Measurements from ENCODE around the gene INHBE. TPM values are rescaled to one million over a fixed set of nuclear protein-coding genes. Genes with fewer than 3 reads are reported as not detected.

Gene INHBE
- polyA plus RNA-seq, 3 donors = not detected

- no peak overlapping the region for H3K4me3 ChIP-seq (replicated peaks in 1 of 3; ENCODE audit: low read depth in 2 of 3, low read length in 3 of 3)
- DNase-seq = no peak
- H3K9ac ChIP-seq (ENCODE audit: insufficient read depth, low read length, poor library complexity, severe bottlenecking) = no peak overlapping the region
- no peak overlapping the region for H3K4me3 Mint-ChIP-seq
- H3K9me3 ChIP-seq (replicated peaks in 1 of 2; ENCODE audit: control insufficient read depth in 1 of 2, insufficient read depth in 1 of 2, low read length in 2 of 2) = no peaks in the 10 kb centered on the region
- no peaks in the 10 kb centered on the region for H3K79me2 ChIP-seq (ENCODE audit: insufficient read depth, low read length)
- no peaks in the 10 kb centered on the region for H3K4me1 Mint-ChIP-seq
- no peaks in the 10 kb centered on the region for H3K4me1 ChIP-seq (ENCODE audit: control insufficient read depth in 1 of 2, insufficient read depth in 2 of 2, low read length in 2 of 2)
- intact Hi-C loops (cut with micrococcal nuclease) = no loop called here
- no peaks in the 10 kb centered on the region for H3K27me3 ChIP-seq (ENCODE audit: control insufficient read depth in 2 of 2, insufficient read depth in 2 of 2, low read length in 2 of 2)
- H3K27ac Mint-ChIP-seq = no peak overlapping the region
- peaks cover 0 to 2% (median 0%) of the 10 kb centered on the region in 3 donors for H3K27me3 Mint-ChIP-seq (ENCODE audit: low read depth in 3 of 3)
- H2AFZ ChIP-seq (ENCODE audit: insufficient read depth, low read depth, low read length, poor library complexity, severe bottlenecking) = no peak overlapping the region
- TF ChIP-seq, protein P1, sequence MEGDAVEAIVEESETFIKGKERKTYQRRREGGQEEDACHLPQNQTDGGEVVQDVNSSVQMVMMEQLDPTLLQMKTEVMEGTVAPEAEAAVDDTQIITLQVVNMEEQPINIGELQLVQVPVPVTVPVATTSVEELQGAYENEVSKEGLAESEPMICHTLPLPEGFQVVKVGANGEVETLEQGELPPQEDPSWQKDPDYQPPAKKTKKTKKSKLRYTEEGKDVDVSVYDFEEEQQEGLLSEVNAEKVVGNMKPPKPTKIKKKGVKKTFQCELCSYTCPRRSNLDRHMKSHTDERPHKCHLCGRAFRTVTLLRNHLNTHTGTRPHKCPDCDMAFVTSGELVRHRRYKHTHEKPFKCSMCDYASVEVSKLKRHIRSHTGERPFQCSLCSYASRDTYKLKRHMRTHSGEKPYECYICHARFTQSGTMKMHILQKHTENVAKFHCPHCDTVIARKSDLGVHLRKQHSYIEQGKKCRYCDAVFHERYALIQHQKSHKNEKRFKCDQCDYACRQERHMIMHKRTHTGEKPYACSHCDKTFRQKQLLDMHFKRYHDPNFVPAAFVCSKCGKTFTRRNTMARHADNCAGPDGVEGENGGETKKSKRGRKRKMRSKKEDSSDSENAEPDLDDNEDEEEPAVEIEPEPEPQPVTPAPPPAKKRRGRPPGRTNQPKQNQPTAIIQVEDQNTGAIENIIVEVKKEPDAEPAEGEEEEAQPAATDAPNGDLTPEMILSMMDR (IDR thresholded peaks at IDR 0.05) = no peak
- H3K4me2 ChIP-seq (replicated peaks; ENCODE audit: extremely low read depth, low read length, poor library complexity, severe bottlenecking) = no peak overlapping the region
- H4K20me1 ChIP-seq (ENCODE audit: insufficient read depth, low read length) = peaks cover 17% of the 10 kb centered on the region
- no peak overlapping the region for H3K27ac ChIP-seq (ENCODE audit: low read depth in 1 of 2, low read length in 2 of 2)
- H3K36me3 ChIP-seq (replicated peaks in 1 of 2; ENCODE audit: control insufficient read depth in 1 of 2, insufficient read depth in 2 of 2, low read length in 2 of 2) = peaks cover 50 to 70% of the 10 kb centered on the region in 2 donors
- peaks cover 0 to 3% (median 0%) of the 10 kb centered on the region in 7 donors for H3K9me3 Mint-ChIP-seq
- peaks cover 64 to 90% of the 10 kb centered on the region in 2 donors for H3K36me3 Mint-ChIP-seq
Observed at GRCh38 chr12:57496822-57497221, 41.7 kb downstream of the INHBE start.

- Histone ChIP-seq H3K4me1 (ENCODE audit: control insufficient read depth in 1 of 2, insufficient read depth in 2 of 2, low read length in 2 of 2) (no peaks in the 10 kb centered on the region), H4K20me1 (ENCODE audit: insufficient read depth, low read length) (peaks cover 16% of the 10 kb centered on the region), H3K9me3 (replicated peaks in 1 of 2; ENCODE audit: control insufficient read depth in 1 of 2, insufficient read depth in 1 of 2, low read length in 2 of 2) (no peaks in the 10 kb centered on the region), H3K4me3 (replicated peaks in 1 of 3; ENCODE audit: low read depth in 2 of 3, low read length in 3 of 3) (no peak overlapping the region), H3K36me3 (replicated peaks in 1 of 2; ENCODE audit: control insufficient read depth in 1 of 2, insufficient read depth in 2 of 2, low read length in 2 of 2) (peaks cover 52 to 72% of the 10 kb centered on the region in 2 donors), H3K4me2 (replicated peaks; ENCODE audit: extremely low read depth, low read length, poor library complexity, severe bottlenecking) (no peak overlapping the region), H2AFZ (ENCODE audit: insufficient read depth, low read depth, low read length, poor library complexity, severe bottlenecking) (no peak overlapping the region), H3K27ac (ENCODE audit: low read depth in 1 of 2, low read length in 2 of 2) (peak overlapping the region in 1 of 2 donors; percentile 36), H3K27me3 (ENCODE audit: control insufficient read depth in 2 of 2, insufficient read depth in 2 of 2, low read length in 2 of 2) (no peaks in the 10 kb centered on the region), H3K9ac (ENCODE audit: insufficient read depth, low read length, poor library complexity, severe bottlenecking) (no peak overlapping the region), H3K79me2 (ENCODE audit: insufficient read depth, low read length) (no peaks in the 10 kb centered on the region)
- Mint-ChIP-seq H3K27ac (peak overlapping the region in 5 of 7 donors; percentile 5 to 78 (median 65)), H3K9me3 (peaks cover 0 to 3% (median 0%) of the 10 kb centered on the region in 7 donors), H3K27me3 (ENCODE audit: low read depth in 3 of 3) (peaks cover 0 to 2% (median 0%) of the 10 kb centered on the region in 3 donors), H3K4me1 (no peaks in the 10 kb centered on the region), H3K4me3 (no peak overlapping the region), H3K36me3 (peaks cover 64 to 90% of the 10 kb centered on the region in 2 donors)
- TF ChIP-seq, protein P1 (IDR thresholded peaks at IDR 0.05) = no peak
- no peak for DNase-seq
- intact Hi-C loops (cut with micrococcal nuclease) = no loop called here
- 93% methylated on average over 11 of the region's 12 CpGs for WGBS (ENCODE audit: insufficient coverage)
Observed at GRCh38 chr12:57497223-57498131, 42.4 kb downstream of the INHBE start.
